Measurements from ENCODE around the gene COL26A1.
"Not testable (repeated sequence)": the region's sequence is repeated elsewhere in the genome, so short reads cannot be mapped to it uniquely, and the experiment has no call there.

COL26A1 gene

DNA sequence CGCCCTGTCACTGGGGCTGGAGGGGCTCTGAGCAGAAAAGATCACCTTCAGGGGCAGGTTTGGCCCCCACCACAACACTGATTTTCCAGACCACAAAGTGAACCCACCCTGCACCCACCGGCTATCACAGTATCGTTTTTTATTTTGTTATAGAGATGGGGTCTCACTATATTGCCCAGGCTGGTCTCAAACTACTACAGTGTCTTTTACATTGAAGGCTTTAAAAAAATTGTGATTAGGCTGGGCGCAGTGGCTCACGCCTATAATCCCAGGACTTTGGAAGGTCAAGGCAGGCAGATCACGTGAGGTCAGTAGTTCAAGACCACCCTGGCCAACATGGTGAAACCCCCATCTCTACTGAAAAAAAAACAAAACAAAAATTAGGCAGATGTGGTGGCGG lies 125.1 kb downstream of the COL26A1 start:
- TF ChIP-seq, protein P1, sequence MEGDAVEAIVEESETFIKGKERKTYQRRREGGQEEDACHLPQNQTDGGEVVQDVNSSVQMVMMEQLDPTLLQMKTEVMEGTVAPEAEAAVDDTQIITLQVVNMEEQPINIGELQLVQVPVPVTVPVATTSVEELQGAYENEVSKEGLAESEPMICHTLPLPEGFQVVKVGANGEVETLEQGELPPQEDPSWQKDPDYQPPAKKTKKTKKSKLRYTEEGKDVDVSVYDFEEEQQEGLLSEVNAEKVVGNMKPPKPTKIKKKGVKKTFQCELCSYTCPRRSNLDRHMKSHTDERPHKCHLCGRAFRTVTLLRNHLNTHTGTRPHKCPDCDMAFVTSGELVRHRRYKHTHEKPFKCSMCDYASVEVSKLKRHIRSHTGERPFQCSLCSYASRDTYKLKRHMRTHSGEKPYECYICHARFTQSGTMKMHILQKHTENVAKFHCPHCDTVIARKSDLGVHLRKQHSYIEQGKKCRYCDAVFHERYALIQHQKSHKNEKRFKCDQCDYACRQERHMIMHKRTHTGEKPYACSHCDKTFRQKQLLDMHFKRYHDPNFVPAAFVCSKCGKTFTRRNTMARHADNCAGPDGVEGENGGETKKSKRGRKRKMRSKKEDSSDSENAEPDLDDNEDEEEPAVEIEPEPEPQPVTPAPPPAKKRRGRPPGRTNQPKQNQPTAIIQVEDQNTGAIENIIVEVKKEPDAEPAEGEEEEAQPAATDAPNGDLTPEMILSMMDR (IDR thresholded peaks at IDR 0.05; ENCODE audit: low read depth, low read length, missing control alignments) = no peak
- in situ Hi-C loops (cut with HindIII; ENCODE audit: low sequenced_read_pairs) = no loop called here
- H3K4me3 ChIP-seq (ENCODE audit: low read depth, low read length) = no peak overlapping the region
- DNase-seq (ENCODE audit: low read depth) = no peak

DNA sequence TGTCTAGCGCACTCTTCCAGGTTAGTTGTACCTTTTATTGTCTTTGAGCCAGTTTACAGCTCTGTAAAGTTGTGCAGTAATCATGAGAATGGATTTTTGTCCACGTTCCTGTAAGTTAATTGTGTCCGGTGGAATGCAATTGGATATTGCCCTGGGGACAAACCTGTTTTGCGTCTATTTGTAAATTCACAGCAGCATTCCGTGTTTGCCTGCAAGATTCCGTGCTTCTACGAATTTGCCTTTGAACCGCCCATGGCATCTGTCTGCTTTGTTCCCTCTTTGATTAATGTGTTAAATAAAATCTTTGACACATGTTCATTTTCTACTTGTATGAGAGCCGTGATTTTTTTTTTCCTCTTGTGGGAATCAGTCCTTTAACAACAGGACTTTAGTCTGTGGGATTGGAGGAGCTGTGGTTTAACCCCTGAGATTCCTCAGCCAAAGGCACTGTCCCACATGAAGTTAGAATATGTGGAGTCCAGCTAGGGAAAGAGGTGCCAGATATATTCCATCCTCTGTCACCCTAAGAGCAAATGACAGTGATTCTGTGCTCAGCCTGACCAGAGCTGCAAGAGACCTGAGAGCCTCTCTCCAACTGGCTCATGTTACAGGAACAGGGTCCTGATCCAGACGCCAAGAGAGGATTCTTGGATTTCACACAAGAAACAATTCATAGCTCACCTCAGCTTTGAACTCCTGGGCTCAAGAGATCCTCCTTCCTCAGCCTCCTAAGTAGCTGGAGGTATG lies 126.3 kb downstream of the COL26A1 start:
- TF ChIP-seq, protein P1 (IDR thresholded peaks at IDR 0.05; ENCODE audit: low read depth, low read length, missing control alignments) = no peak
- in situ Hi-C loops (cut with HindIII; ENCODE audit: low sequenced_read_pairs) = no loop called here
- no peak for DNase-seq (ENCODE audit: low read depth)
- no peak overlapping the region for H3K4me3 ChIP-seq (ENCODE audit: low read depth, low read length)

DNA sequence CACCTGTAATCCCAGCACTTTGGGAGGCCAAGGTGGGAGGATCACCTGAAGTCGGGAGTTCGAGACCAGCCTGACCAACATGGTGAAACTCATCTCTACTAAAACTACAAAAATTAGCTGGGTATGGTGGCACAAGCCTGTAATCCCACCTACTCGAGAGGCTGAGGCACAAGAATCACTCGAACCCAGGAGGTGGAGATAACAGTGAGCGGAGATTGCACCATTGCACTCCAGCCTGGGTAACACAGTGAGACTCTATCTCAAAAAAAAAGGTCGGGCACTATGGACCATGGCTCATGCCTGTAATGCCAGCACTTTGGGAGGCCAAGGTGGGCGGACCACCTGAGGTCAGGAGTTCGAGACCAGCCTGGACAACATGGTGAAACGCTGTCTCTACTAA lies 127.8 kb downstream of the COL26A1 start:
- DNase-seq (ENCODE audit: low read depth); H3K4me3 ChIP-seq (ENCODE audit: low read depth, low read length); in situ Hi-C loops (cut with HindIII; ENCODE audit: low sequenced_read_pairs): not testable (repeated sequence)

DNA sequence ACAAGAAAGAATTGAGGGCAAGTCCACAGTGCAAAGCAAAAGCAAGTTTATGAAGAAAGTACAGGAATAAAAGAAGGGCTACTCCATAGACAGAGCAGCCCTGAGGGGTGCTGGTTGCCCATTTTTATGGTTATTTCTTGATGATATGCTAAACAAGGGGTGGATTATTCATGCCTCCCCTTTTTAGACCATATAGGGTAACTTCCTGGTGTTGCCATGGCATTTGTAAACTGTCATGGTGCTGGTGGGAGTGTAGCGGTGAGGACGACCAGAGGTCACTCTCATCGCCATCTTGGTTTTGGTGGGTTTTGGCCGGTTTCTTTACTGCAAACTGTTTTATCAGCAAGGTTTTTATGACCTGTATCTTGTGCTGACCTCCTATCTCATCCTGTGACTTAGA lies 128.8 kb downstream of the COL26A1 start:
- H3K4me3 ChIP-seq (ENCODE audit: low read depth, low read length); DNase-seq (ENCODE audit: low read depth); in situ Hi-C loops (cut with HindIII; ENCODE audit: low sequenced_read_pairs): not testable (repeated sequence)

DNA sequence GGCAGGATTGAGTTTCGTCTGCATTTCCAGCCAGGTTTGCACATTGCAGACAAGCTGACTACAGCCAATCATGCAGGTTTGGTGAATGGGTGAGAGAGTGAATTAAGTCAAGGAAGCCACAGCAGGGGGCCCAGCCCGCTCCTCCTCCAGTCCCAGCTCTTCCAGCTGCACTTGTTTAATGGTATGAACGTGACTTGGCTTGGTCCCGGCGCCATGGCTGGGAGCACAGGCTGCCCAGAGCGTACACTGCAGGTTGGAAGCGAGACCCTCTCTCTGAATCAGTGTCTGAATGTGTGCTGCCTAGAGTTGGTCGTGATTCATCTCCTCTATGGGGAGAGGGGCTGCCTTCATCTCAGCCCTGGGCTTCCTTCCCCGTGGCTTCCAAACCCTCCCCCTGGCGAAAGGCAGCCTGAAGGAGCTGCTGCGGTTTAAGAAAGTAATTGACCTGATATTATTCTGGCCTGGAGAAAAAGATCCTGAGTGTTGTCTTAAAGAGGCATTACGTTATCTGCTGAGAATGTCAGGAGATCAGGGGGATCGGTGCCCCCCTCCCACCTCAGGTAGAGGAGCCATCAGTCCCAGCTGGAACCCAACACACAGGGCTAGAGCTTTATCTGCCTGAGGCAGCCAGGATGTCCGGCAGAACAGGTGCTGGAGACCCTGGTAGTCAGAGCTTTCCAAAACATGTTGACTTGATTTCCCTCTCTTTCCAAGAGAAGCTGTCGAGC lies 132.1 kb downstream of the COL26A1 start:
- TF ChIP-seq, protein P1 (IDR thresholded peaks at IDR 0.05; ENCODE audit: low read depth, low read length, missing control alignments) = no peak
- H3K4me3 ChIP-seq (ENCODE audit: low read depth, low read length) = no peak overlapping the region
- in situ Hi-C loops (cut with HindIII; ENCODE audit: low sequenced_read_pairs) = no loop called here
- DNase-seq (ENCODE audit: low read depth) = no peak

DNA sequence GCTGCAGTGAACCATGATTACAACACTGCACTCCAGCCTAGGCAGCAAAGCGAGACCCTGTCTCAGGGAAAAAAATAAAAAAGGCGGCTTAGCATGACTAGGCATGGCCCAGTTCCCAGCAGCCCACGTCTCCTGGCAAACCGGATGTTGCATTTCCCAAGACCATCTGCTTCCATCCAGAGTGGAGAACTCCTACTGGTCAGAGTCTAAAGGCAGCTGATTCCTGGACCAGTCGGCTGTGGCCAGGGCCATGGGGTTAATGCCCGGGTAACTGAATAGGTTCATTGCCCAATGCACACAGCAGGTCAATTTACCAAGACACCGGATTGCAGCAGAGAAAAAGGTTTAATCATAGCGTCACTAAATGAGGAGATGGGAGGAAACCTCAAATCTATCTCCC lies 133.3 kb downstream of the COL26A1 start:
- in situ Hi-C loops (cut with HindIII; ENCODE audit: low sequenced_read_pairs) = no loop called here
- no peak for DNase-seq (ENCODE audit: low read depth)
- TF ChIP-seq, protein P1 (IDR thresholded peaks at IDR 0.05; ENCODE audit: low read depth, low read length, missing control alignments) = no peak
- H3K4me3 ChIP-seq (ENCODE audit: low read depth, low read length) = no peak overlapping the region

DNA sequence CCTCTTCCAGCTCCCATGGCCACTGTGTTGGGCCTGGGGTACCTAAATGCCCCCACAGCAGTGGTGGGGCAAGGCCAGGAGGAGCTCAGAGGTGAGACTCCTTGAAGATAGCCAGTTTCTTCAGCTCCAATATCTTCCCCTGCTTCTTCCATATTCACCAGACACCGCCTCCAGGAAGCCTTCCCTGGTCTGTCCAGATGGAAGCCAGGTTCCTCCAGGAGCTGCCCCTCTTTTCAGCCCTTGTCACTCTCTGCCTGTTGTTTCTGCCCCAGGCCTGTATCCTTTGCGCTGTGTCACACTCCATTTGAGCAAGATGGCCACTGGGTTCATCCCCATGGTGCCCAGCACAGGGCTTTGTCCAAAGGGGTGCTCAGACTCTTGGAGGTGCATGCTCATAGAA lies 138.7 kb downstream of the COL26A1 start:
- H3K4me3 ChIP-seq (ENCODE audit: low read depth, low read length) = no peak overlapping the region
- TF ChIP-seq, protein P1 (IDR thresholded peaks at IDR 0.05; ENCODE audit: low read depth, low read length, missing control alignments) = no peak
- DNase-seq (ENCODE audit: low read depth) = no peak
- in situ Hi-C loops (cut with HindIII; ENCODE audit: low sequenced_read_pairs) = no loop called here

All from astrocyte of the cerebellum (primary cell).